GM23248 (cell line): ENCODE measurements around the gene DIP2C. TPM values are rescaled to one million over a fixed set of nuclear protein-coding genes. Genes with fewer than 3 reads are reported as not detected.

ENCODE experiments used
- DNase-seq: peaks from one replicate; pipeline ENCODE4 v3.0.0-alpha.2; 2015
- H2AFZ ChIP-seq: fragments of 200-600 bp; sonication (generic); 2 replicates; pipeline ENCODE4 v1.6.1; 2016; ENCODE audit warnings: antibody characterized with exemption
- H3F3A ChIP-seq: fragments of 200-600 bp; sonication (generic); 2 replicates; pipeline ENCODE4 v1.6.1; 2016; ENCODE audit warnings: mild to moderate bottlenecking, antibody characterized with exemption, mixed run types; ENCODE audit not compliant: insufficient read depth
- H3K27ac ChIP-seq: fragments of 200-600 bp; sonication (generic); 2 replicates; pipeline ENCODE4 v1.5.1; 2016; ENCODE audit warnings: mild to moderate bottlenecking
- H3K27me3 ChIP-seq: fragments of 200-600 bp; sonication (generic); replicated peaks from 2 replicates; pipeline ENCODE4 v1.6.1; 2016; ENCODE audit warnings: mild to moderate bottlenecking; ENCODE audit not compliant: insufficient read depth
- H3K36me3 ChIP-seq: fragments of 200-600 bp; sonication (generic); 2 replicates; pipeline ENCODE4 v1.6.1; 2016; ENCODE audit warnings: low read depth, mild to moderate bottlenecking
- H3K4me1 ChIP-seq: fragments of 200-600 bp; sonication (generic); 2 replicates; pipeline ENCODE4 v1.6.1; 2016; ENCODE audit warnings: mild to moderate bottlenecking; ENCODE audit not compliant: insufficient read depth
- H3K4me2 ChIP-seq: fragments of 200-600 bp; sonication (generic); one replicate; pipeline ENCODE4 v1.6.1; 2016; ENCODE audit warnings: mild to moderate bottlenecking; ENCODE audit not compliant: unreplicated experiment
- H3K4me3 ChIP-seq: fragments of 200-600 bp; sonication (generic); 2 replicates; pipeline ENCODE4 v1.5.1; 2016; ENCODE audit warnings: mild to moderate bottlenecking
- H3K79me2 ChIP-seq: fragments of 200-600 bp; sonication (generic); 2 replicates; pipeline ENCODE4 v1.6.1; 2016; ENCODE audit warnings: mild to moderate bottlenecking; ENCODE audit not compliant: insufficient read depth
- H3K9ac ChIP-seq: fragments of 200-600 bp; sonication (generic); 2 replicates; pipeline ENCODE4 v1.6.1; 2016; ENCODE audit warnings: mild to moderate bottlenecking
- H3K9me2 ChIP-seq: fragments of 200-600 bp; sonication (generic); 2 replicates; pipeline ENCODE4 v1.6.1; 2016; ENCODE audit warnings: mixed run types, mild to moderate bottlenecking, moderate library complexity; ENCODE audit not compliant: insufficient read depth
- H3K9me3 ChIP-seq: fragments of 200-600 bp; sonication (generic); one replicate; pipeline ENCODE4 v1.6.1; 2017; ENCODE audit warnings: low read depth
- H4K20me1 ChIP-seq: fragments of 200-600 bp; sonication (generic); 2 replicates; pipeline ENCODE4 v1.6.0; 2016; ENCODE audit not compliant: insufficient read depth
- EZH2 ChIP-seq: fragments of 200-600 bp; sonication (generic); IDR thresholded peaks from 2 replicates; pipeline ENCODE4 v1.6.1; 2018; ENCODE audit warnings: antibody characterized with exemption, mild to moderate bottlenecking; ENCODE audit not compliant: insufficient read depth, poor library complexity, severe bottlenecking
- EZH2phosphoT487 ChIP-seq: fragments of 200-600 bp; sonication (generic); IDR thresholded peaks from 2 replicates; pipeline ENCODE4 v1.6.1; 2018; ENCODE audit warnings: antibody characterized with exemption, moderate library complexity, mild to moderate bottlenecking, low read depth; ENCODE audit not compliant: insufficient read depth
- WGBS, 2 experiments: methylation state at CpG; one replicate each; pipeline ENCODE4 v1.1.6; 2015 to 2017; ENCODE audit warnings: low lambda C conversion rate in 2 of 2, low coverage in 1 of 2; ENCODE audit errors: missing lambda C conversion rate in 2 of 2; 5-methylcytosine and 5-hydroxymethylcytosine counted together
- in situ Hi-C: fragments of 300-500 bp; cut with MboI; formaldehyde crosslinking; loops from 2 replicates; pipeline ENCODE4 v1.15.0; 2020
- polyA plus RNA-seq: library from polyadenylated mRNA; unstranded; fragments of >200 nt; fragmentation: Nextera tagmentation; extraction: Ambion mirVana; gene quantifications from 2 replicates; pipeline ENCODE4 v1.2.1, GENCODE V29; 2016
- total RNA-seq: library from RNA; depleted of rRNA; stranded (reverse); fragments of >200 nt; shearing (Covaris generic); gene quantifications from 2 replicates; pipeline ENCODE4 v1.2.3, GENCODE V29; 2014

The DIP2C gene
- total and polyA plus RNA-seq, 2 experiments from 2014 or later = 12.0 to 13.1 TPM

- TF ChIP-seq EZH2phosphoT487 = no peak
- no peak for TF ChIP-seq EZH2
- H3K9me3 ChIP-seq = no peaks in the 10 kb centered on the region
- H3K27me3 ChIP-seq = no peaks in the 10 kb centered on the region
- no peak overlapping the region for H3K9ac ChIP-seq
- H3K4me3 ChIP-seq = no peak overlapping the region
- peaks cover 12% of the 10 kb centered on the region for H3K4me1 ChIP-seq
- DNase-seq = no peak
- H4K20me1 ChIP-seq = no peaks in the 10 kb centered on the region
- H3K36me3 ChIP-seq = peaks cover 7% of the 10 kb centered on the region; the same call in 1 of the 2 replicates
- H3K27ac ChIP-seq = no peak overlapping the region
- no peak overlapping the region for H3K4me2 ChIP-seq
- in situ Hi-C loops = no loop called here
- no peak overlapping the region for H2AFZ ChIP-seq
- WGBS, 2 experiments = 97 to 100% methylated on average over 10 to 17 of the region's 19 CpGs
- H3F3A ChIP-seq = peaks cover 10% of the 10 kb centered on the region; the same call in 1 of the 2 replicates
- H3K9me2 ChIP-seq = no peaks in the 10 kb centered on the region
- H3K79me2 ChIP-seq = no peaks in the 10 kb centered on the region
Measured at GRCh38 chr10:277963-278362, 411.5 kb downstream of the DIP2C start.

GRCh38 chr10:275680-276079 is 413.8 kb downstream of the DIP2C start:
- Histone ChIP-seq H4K20me1 (no peaks in the 10 kb centered on the region), H3K4me2 (no peak overlapping the region), H3K4me1 (no peaks in the 10 kb centered on the region), H3K4me3 (no peak overlapping the region), H2AFZ (no peak overlapping the region), H3K27ac (no peak overlapping the region), H3F3A (no peaks in the 10 kb centered on the region; the same call in 1 of the 2 replicates), H3K9ac (no peak overlapping the region), H3K36me3 (peaks cover 4% of the 10 kb centered on the region; the same call in 1 of the 2 replicates), H3K9me2 (no peaks in the 10 kb centered on the region), H3K27me3 (no peaks in the 10 kb centered on the region), H3K9me3 (no peaks in the 10 kb centered on the region), H3K79me2 (no peaks in the 10 kb centered on the region)
- no peak for DNase-seq
- TF ChIP-seq EZH2phosphoT487 (no peak), EZH2 (no peak)
- 93 to 94% methylated on average over 17 to 18 of the region's 18 CpGs for WGBS, 2 experiments
- in situ Hi-C loops = no loop called here

- H3K9ac ChIP-seq = no peak overlapping the region
- no peaks in the 10 kb centered on the region for H3K27me3 ChIP-seq
- no peak overlapping the region for H3K27ac ChIP-seq
- H3F3A ChIP-seq = no peaks in the 10 kb centered on the region; the same call in 1 of the 2 replicates
- no peaks in the 10 kb centered on the region for H3K9me2 ChIP-seq
- in situ Hi-C loops = no loop called here
- no peaks in the 10 kb centered on the region for H3K79me2 ChIP-seq
- no peak overlapping the region for H2AFZ ChIP-seq
- no peak overlapping the region for H3K4me2 ChIP-seq
- WGBS, 2 experiments = 98% methylated on average over 2 of the region's 2 CpGs
- H3K4me1 ChIP-seq = no peaks in the 10 kb centered on the region
- H3K36me3 ChIP-seq = no peaks in the 10 kb centered on the region; the same call in 1 of the 2 replicates
- DNase-seq = no peak
- TF ChIP-seq EZH2phosphoT487 (no peak), EZH2 (no peak)
- H4K20me1 ChIP-seq = no peaks in the 10 kb centered on the region
- H3K4me3 ChIP-seq = no peak overlapping the region
- H3K9me3 ChIP-seq = no peaks in the 10 kb centered on the region
Measured at GRCh38 chr10:274866-275265, 414.6 kb downstream of the DIP2C start.

- no peaks in the 10 kb centered on the region for H3K9me2 ChIP-seq
- H3K4me1 ChIP-seq = no peaks in the 10 kb centered on the region
- H3K27ac ChIP-seq = no peak overlapping the region
- H4K20me1 ChIP-seq = no peaks in the 10 kb centered on the region
- TF ChIP-seq EZH2phosphoT487 (no peak), EZH2 (no peak)
- H3K79me2 ChIP-seq = no peaks in the 10 kb centered on the region
- no peak overlapping the region for H3K9ac ChIP-seq
- 92 to 96% methylated on average over 16 of the region's 16 CpGs for WGBS, 2 experiments
- no peaks in the 10 kb centered on the region for H3K27me3 ChIP-seq
- in situ Hi-C loops = no loop called here
- H3K4me2 ChIP-seq = no peak overlapping the region
- no peak overlapping the region for H3K4me3 ChIP-seq
- H2AFZ ChIP-seq = no peak overlapping the region
- H3F3A ChIP-seq = no peaks in the 10 kb centered on the region; the same call in 1 of the 2 replicates
- no peaks in the 10 kb centered on the region for H3K9me3 ChIP-seq
- DNase-seq = no peak
- H3K36me3 ChIP-seq = no peaks in the 10 kb centered on the region
Measured at GRCh38 chr10:273088-273487, 416.4 kb downstream of the DIP2C start.

- WGBS, 2 experiments = 99% methylated on average over 6 of the region's 6 CpGs
- TF ChIP-seq EZH2 (no peak), EZH2phosphoT487 (no peak)
- Histone ChIP-seq H2AFZ (no peak overlapping the region), H3F3A (no peaks in the 10 kb centered on the region; the same call in 1 of the 2 replicates), H3K9ac (no peak overlapping the region), H3K27me3 (no peaks in the 10 kb centered on the region), H3K4me1 (no peaks in the 10 kb centered on the region), H3K27ac (no peak overlapping the region), H3K79me2 (no peaks in the 10 kb centered on the region), H3K36me3 (no peaks in the 10 kb centered on the region), H3K4me3 (no peak overlapping the region), H3K4me2 (no peak overlapping the region), H3K9me3 (no peaks in the 10 kb centered on the region), H4K20me1 (no peaks in the 10 kb centered on the region), H3K9me2 (no peaks in the 10 kb centered on the region)
- DNase-seq = no peak
- in situ Hi-C loops = no loop called here
Measured at GRCh38 chr10:271722-272121, 417.7 kb downstream of the DIP2C start.
